Transverse colon (tissue), 4 donors: Measurements from ENCODE around the gene FLG2. TPM values are rescaled to one million over a fixed set of nuclear protein-coding genes. Genes with fewer than 3 reads are reported as not detected.

Experiments
- DNase-seq: peaks from one replicate; pipeline ENCODE4 v3.0.0-alpha.2; 2019
- H3K27ac ChIP-seq, 4 donors: fragments of 200-600 bp; sonication (generic); 2 replicates each; pipeline ENCODE4 v1.5.1; 2016 to 2018; ENCODE audit warnings: inconsistent platforms in 4 of 4
- H3K27me3 ChIP-seq: fragments of 200-600 bp; sonication (generic); 2 replicates; pipeline ENCODE4 v1.5.1; 2017; ENCODE audit warnings: inconsistent platforms
- H3K36me3 ChIP-seq, 4 donors: fragments of 200-600 bp; sonication (generic); 2 replicates each; pipeline ENCODE4 v1.5.1; 2017 to 2019; ENCODE audit warnings: inconsistent platforms in 4 of 4
- H3K4me1 ChIP-seq, 4 donors: fragments of 200-600 bp; sonication (generic); 2 replicates each; pipeline ENCODE4 v1.5.1; 2017 to 2020; ENCODE audit warnings: inconsistent platforms in 4 of 4
- H3K4me3 ChIP-seq, 4 donors: fragments of 200-600 bp; sonication (generic); 1 replicate in 1 of 4; 2 replicates in 3 of 4; pipeline versions ENCODE4 v1.5.1 to v1.6.1; 2017 to 2019; ENCODE audit warnings: inconsistent platforms in 4 of 4
- H3K9me3 ChIP-seq, 2 donors: fragments of 200-600 bp; sonication (generic); 2 replicates each; pipeline ENCODE4 v1.5.1; 2017 to 2019; ENCODE audit warnings: inconsistent platforms in 2 of 2
- EP300 ChIP-seq: sonication (generic); formaldehyde crosslinking; IDR thresholded peaks from one replicate; pipeline ENCODE4 v1.6.1; 2017; ENCODE audit warnings: antibody characterized with exemption, low read depth
- POLR2A ChIP-seq: fragments of 450-650 bp; IDR thresholded peaks from one replicate; pipeline ENCODE4 v1.6.1; 2016; ENCODE audit warnings: antibody characterized with exemption, mild to moderate bottlenecking, moderate library complexity
- POLR2AphosphoS5 ChIP-seq, 3 donors: sonication (generic); formaldehyde crosslinking; IDR thresholded peaks; one replicate each; pipeline ENCODE4 v1.6.1; 2016; ENCODE audit warnings: antibody characterized with exemption in 3 of 3
- WGBS, 2 donors: methylation state at CpG; one replicate each; pipeline ENCODE4 v1.1.5; 2018; ENCODE audit warnings: low coverage in 1 of 2; 5-methylcytosine and 5-hydroxymethylcytosine counted together
- in situ Hi-C, 4 donors: fragments of 200-750 bp; cut with MboI; loops; one replicate each; pipeline versions ENCODE4 v1.15.0 to v1.15.1; 2017; ENCODE audit warnings: low sequenced_read_pairs in 3 of 4, low pct_ligation_motif_present in 1 of 4, low pct_unique_long_range_greater_than_20kb in 1 of 4
- intact Hi-C: fragments of 100-400 bp; cut with DNase I; formaldehyde crosslinking; loops from one replicate; pipeline ENCODE4 v1.15.1; 2023; ENCODE audit warnings: low total_unique reads
- total RNA-seq, 4 donors: library from RNA; depleted of rRNA; stranded (reverse); fragments of >200 nt; gene quantifications; one replicate each; pipeline ENCODE4 v1.1.0, GENCODE V29; 2016
- TF ChIP-seq, protein P1 (sequence below), 5 experiments: fragments of 200-600 bp in 3 of 5; fragments of 450-650 bp in 2 of 5; sonication (generic) in 3 of 5; IDR thresholded peaks; 1 replicate in 2 of 5; 2 replicates in 3 of 5; pipeline ENCODE4 v1.5.1; 2016 to 2017; ENCODE audit warnings: antibody characterized with exemption in 5 of 5, inconsistent platforms in 3 of 5, mild to moderate bottlenecking in 2 of 5, moderate library complexity in 1 of 5

FLG2 gene
- total RNA-seq, 4 donors from 2014 or later, result not detected

- no peak overlapping the region for H3K4me3 ChIP-seq
- TF ChIP-seq POLR2AphosphoS5 (IDR thresholded peaks at IDR 0.05), result no peak
- no peak for TF ChIP-seq POLR2A
- TF ChIP-seq EP300, result no peak
- TF ChIP-seq, protein P1, sequence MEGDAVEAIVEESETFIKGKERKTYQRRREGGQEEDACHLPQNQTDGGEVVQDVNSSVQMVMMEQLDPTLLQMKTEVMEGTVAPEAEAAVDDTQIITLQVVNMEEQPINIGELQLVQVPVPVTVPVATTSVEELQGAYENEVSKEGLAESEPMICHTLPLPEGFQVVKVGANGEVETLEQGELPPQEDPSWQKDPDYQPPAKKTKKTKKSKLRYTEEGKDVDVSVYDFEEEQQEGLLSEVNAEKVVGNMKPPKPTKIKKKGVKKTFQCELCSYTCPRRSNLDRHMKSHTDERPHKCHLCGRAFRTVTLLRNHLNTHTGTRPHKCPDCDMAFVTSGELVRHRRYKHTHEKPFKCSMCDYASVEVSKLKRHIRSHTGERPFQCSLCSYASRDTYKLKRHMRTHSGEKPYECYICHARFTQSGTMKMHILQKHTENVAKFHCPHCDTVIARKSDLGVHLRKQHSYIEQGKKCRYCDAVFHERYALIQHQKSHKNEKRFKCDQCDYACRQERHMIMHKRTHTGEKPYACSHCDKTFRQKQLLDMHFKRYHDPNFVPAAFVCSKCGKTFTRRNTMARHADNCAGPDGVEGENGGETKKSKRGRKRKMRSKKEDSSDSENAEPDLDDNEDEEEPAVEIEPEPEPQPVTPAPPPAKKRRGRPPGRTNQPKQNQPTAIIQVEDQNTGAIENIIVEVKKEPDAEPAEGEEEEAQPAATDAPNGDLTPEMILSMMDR (IDR thresholded peaks at IDR 0.05), result no peak
- H3K27ac ChIP-seq, result no peak overlapping the region
- intact Hi-C loops (no loop called here), in situ Hi-C loops (no loop called here)
- H3K4me1 ChIP-seq, result no peaks in the 10 kb centered on the region
- WGBS, 2 donors, result 33 to 63% methylated on average over 1 of the region's 1 CpG
- DNase-seq, result no peak
- no peaks in the 10 kb centered on the region for H3K27me3 ChIP-seq
- H3K9me3 ChIP-seq, result no peaks in the 10 kb centered on the region
- no peaks in the 10 kb centered on the region for H3K36me3 ChIP-seq
Measured at GRCh38 chr1:152356736-152357135, 3.1 kb downstream of the FLG2 start.

GRCh38 chr1:152349611-152350010 lies 10.2 kb downstream of the FLG2 start:
- Histone ChIP-seq H3K27me3 (no peaks in the 10 kb centered on the region), H3K4me1 (no peaks in the 10 kb centered on the region), H3K27ac (no peak overlapping the region), H3K36me3 (no peaks in the 10 kb centered on the region), H3K4me3 (no peak overlapping the region), H3K9me3 (no peaks in the 10 kb centered on the region)
- no peak for DNase-seq
- 84 to 100% methylated on average over 2 of the region's 2 CpGs for WGBS, 2 donors
- no peak for TF ChIP-seq POLR2AphosphoS5 (IDR thresholded peaks at IDR 0.05)
- TF ChIP-seq POLR2A, result no peak
- TF ChIP-seq EP300, result no peak
- TF ChIP-seq, protein P1 (IDR thresholded peaks at IDR 0.05), result no peak
- in situ Hi-C loops, result no loop called here
- intact Hi-C loops, result no loop called here

DNA sequence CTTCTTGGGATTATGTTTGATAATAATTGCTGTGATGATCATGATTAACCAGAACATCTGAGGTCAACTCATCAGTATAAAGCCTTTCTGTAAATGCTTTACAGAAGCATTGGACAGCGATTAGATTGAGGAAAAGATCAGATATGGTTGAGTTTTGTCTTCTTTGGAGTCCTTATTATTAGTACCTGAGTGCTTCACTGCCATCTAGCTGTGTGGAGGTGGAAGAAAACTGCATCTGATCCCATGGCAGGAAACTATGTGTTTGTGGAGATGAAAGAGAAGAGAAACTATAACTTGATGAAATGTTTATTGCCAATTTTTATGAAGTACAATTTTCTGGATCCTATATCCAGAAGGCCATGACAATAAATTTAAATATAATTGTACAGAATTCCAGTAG lies 11.4 kb downstream of the FLG2 start:
- DNase-seq, result no peak
- no peaks in the 10 kb centered on the region for H3K36me3 ChIP-seq
- in situ Hi-C loops, result no loop called here
- H3K27ac ChIP-seq, result no peak overlapping the region
- intact Hi-C loops, result no loop called here
- no peaks in the 10 kb centered on the region for H3K27me3 ChIP-seq
- TF ChIP-seq, protein P1 (IDR thresholded peaks at IDR 0.05), result no peak
- TF ChIP-seq EP300 (no peak), POLR2A (no peak), POLR2AphosphoS5 (IDR thresholded peaks at IDR 0.05) (no peak)
- H3K4me1 ChIP-seq, result no peaks in the 10 kb centered on the region
- WGBS, 2 donors, result 29 to 57% methylated on average over 1 of the region's 1 CpG
- H3K9me3 ChIP-seq, result no peaks in the 10 kb centered on the region
- H3K4me3 ChIP-seq, result no peak overlapping the region

GRCh38 chr1:152347116-152347728 lies 12.6 kb downstream of the FLG2 start:
- H3K4me3 ChIP-seq, result no peak overlapping the region
- intact Hi-C loops, result no loop called here
- H3K27ac ChIP-seq, result no peak overlapping the region
- TF ChIP-seq POLR2AphosphoS5 (IDR thresholded peaks at IDR 0.05) (no peak), EP300 (no peak), POLR2A (no peak)
- TF ChIP-seq, protein P1 (IDR thresholded peaks at IDR 0.05), result peak; percentile 62 to 85 (median 82)
- WGBS, 2 donors, result 10 to 13% methylated on average over 8 of the region's 8 CpGs
- in situ Hi-C loops, result no loop called here
- H3K36me3 ChIP-seq, result no peaks in the 10 kb centered on the region
- no peaks in the 10 kb centered on the region for H3K4me1 ChIP-seq
- H3K9me3 ChIP-seq, result no peaks in the 10 kb centered on the region
- no peaks in the 10 kb centered on the region for H3K27me3 ChIP-seq
- no peak for DNase-seq
